K562 (cell line): ENCODE results near the gene EAPP. TPM values are rescaled to one million over a fixed set of nuclear protein-coding genes. Genes with fewer than 3 reads are reported as not detected.

ENCODE experiments used
- CREBBP ChIP-seq: IDR thresholded peaks from one replicate; pipeline ENCODE4 v1.6.1; 2012; ENCODE audit warnings: low read depth, mild to moderate bottlenecking, control low read depth, inconsistent platforms, low read length
- FUS ChIP-seq: fragments of 200-400 bp; formaldehyde crosslinking; optimal IDR thresholded peaks from 2 replicates; pipeline ENCODE3; 2017; ENCODE audit warnings: low read depth, low read length
- KDM1A ChIP-seq, 2 experiments: fragments of 450-650 bp; IDR thresholded peaks; 2 replicates each; pipeline ENCODE4 v1.6.1; 2016; ENCODE audit warnings: mild to moderate bottlenecking in 2 of 2
- MED1 ChIP-seq: sonication (generic); formaldehyde crosslinking; IDR thresholded peaks from 2 replicates; pipeline ENCODE4 v1.8.1; 2023; ENCODE audit warnings: missing genetic modification reagents, borderline replicate concordance
- PML ChIP-seq: IDR thresholded peaks from 2 replicates; pipeline ENCODE4 v1.6.1; 2012; ENCODE audit warnings: low read length, inconsistent platforms
- REST ChIP-seq, 2 experiments: fragments of 450-650 bp; formaldehyde crosslinking in 1 of 2; IDR thresholded peaks; 2 replicates each; pipeline versions ENCODE4 v1.4.0 to v1.6.1; 2014 to 2020; ENCODE audit warnings: mild to moderate bottlenecking in 2 of 2, borderline replicate concordance in 1 of 2, low read depth in 1 of 2
- SP1 ChIP-seq: sonication (generic); formaldehyde crosslinking; IDR thresholded peaks from 2 replicates; pipeline ENCODE4 v1.8.1; 2022; ENCODE audit warnings: mild to moderate bottlenecking, missing genetic modification reagents
- ZBTB5 ChIP-seq: fragments of 450-650 bp; IDR thresholded peaks from 2 replicates; pipeline ENCODE4 v1.6.1; 2017; ENCODE audit warnings: antibody characterized with exemption
- ZNF561 ChIP-seq: fragments of 450-650 bp; formaldehyde crosslinking; conservative IDR thresholded peaks from 2 replicates; pipeline ENCODE4 v1.4.0; 2020; ENCODE audit warnings: mild to moderate bottlenecking, moderate library complexity
- polyA plus RNA-seq, 8 experiments: library from polyadenylated mRNA; depleted of rRNA in 4 of 8; stranded (reverse) in 5 of 8; unstranded in 3 of 8; fragments of >200 nt; fragmentation: Nextera tagmentation in 2 of 8; fragmentation: Illumina TruSeq in 1 of 8; extraction: Ambion mirVana in 2 of 8; extraction: Trizol in 1 of 8; gene quantifications; 2 replicates each; pipeline versions ENCODE4 v1.2.1 to v1.2.3, GENCODE V29; 2011 to 2014; ENCODE audit warnings: inconsistent platforms in 1 of 8, missing spikeins in 1 of 8
- total RNA-seq, 7 experiments: library from RNA; depleted of rRNA in 6 of 7; stranded (reverse); fragments of >200 nt in 6 of 7; fragmentation: Illumina TruSeq in 2 of 7; extraction: Trizol in 2 of 7; gene quantifications; 2 replicates each; pipeline versions ENCODE4 v1.2.1 to v1.2.3, GENCODE V29; 2011 to 2021; ENCODE audit warnings: low replicate concordance in 1 of 7
- TF ChIP-seq, protein P1 (sequence below): fragments of 450-650 bp; conservative IDR thresholded peaks from 2 replicates; pipeline ENCODE4 v1.6.1; 2016; ENCODE audit warnings: missing genetic modification characterization, low read depth, mild to moderate bottlenecking, control low read depth, missing compliant biosample characterization

Gene EAPP
- total and polyA plus RNA-seq, 9 of the 15 experiments (the other 6 are each of a cell fraction or from before 2014, with no cell fraction given), result 19.0 to 67.6 (median 30.3) TPM

- TF ChIP-seq ZBTB5 (no peak), PML (no peak), CREBBP (no peak), MED1 (no peak), REST (IDR thresholded peaks at IDR 0.05; ENCODE audit: borderline replicate concordance) (peak; percentile 21; the same call in 1 of the 2 replicates), REST (CRISPR knock-in tag; IDR thresholded peaks at IDR 0.05; ENCODE audit: low read depth) (no peak), KDM1A (IDR thresholded peaks at IDR 0.05) (no peak), FUS (no peak), ZNF561 (CRISPR knock-in tag) (no peak), SP1 (CRISPR knock-in tag) (no peak)
- TF ChIP-seq, protein P1, sequence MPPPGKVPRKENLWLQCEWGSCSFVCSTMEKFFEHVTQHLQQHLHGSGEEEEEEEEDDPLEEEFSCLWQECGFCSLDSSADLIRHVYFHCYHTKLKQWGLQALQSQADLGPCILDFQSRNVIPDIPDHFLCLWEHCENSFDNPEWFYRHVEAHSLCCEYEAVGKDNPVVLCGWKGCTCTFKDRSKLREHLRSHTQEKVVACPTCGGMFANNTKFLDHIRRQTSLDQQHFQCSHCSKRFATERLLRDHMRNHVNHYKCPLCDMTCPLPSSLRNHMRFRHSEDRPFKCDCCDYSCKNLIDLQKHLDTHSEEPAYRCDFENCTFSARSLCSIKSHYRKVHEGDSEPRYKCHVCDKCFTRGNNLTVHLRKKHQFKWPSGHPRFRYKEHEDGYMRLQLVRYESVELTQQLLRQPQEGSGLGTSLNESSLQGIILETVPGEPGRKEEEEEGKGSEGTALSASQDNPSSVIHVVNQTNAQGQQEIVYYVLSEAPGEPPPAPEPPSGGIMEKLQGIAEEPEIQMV, result no peak
These were observed 40.7 kb downstream of the EAPP start (continued) for GRCh38 chr14:34498684-34499412.
